LHCN-M2 (cell line): ENCODE measurements around the gene GEMIN8. TPM values are rescaled to one million over a fixed set of nuclear protein-coding genes. Genes with fewer than 3 reads are reported as not detected.

Experiments used
- DNase-seq: peaks from one replicate; pipeline ENCODE4 v3.0.0-alpha.2; 2012; ENCODE audit warnings: low read depth
- total RNA-seq: library from RNA; depleted of rRNA; stranded (reverse); fragments of >200 nt; gene quantifications from 2 replicates; pipeline ENCODE4 v1.2.3, GENCODE V29; 2014

GEMIN8 gene
- total RNA-seq, 1 experiment from 2014 or later, result 15.7 TPM

DNA sequence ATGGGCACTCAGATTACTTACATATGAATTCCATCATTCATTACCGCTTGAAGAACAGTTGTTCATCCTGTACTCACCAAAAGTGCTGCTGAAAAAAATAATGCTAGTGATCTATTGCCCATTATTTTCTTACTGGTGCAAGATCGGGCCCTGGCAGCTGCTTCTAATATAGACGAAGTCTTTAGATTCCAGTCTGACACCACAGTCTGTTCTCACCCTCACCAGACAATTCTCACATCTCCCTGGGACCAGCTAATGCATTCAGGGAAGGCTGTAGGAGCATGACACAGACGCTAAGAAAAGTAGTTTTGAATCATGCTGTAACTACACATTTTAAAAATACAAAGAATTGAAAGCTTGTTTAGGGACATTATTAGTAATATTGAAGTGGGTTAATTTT, 13.8 kb downstream of the GEMIN8 start:
- DNase-seq, result peak; percentile 10

DNA sequence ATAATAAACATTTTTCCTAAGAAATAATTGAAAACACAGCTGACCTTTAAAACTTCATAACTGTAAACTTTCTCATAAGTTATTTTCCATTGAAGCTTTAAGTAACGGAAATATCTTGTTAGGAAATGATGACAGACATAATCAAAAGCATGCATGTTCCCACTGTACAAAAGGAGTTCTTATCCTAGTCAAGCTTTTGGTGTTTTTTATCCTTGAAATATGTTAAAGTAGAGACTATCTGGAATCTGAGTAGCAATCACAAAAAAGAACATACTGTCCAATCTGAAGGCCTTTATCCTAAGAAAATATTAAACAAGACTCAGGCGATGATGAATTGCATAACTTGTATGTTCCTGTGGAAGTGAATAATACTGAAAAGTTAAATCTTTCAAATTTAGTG, 14.4 kb downstream of the GEMIN8 start:
- DNase-seq, result peak; percentile 14

DNA sequence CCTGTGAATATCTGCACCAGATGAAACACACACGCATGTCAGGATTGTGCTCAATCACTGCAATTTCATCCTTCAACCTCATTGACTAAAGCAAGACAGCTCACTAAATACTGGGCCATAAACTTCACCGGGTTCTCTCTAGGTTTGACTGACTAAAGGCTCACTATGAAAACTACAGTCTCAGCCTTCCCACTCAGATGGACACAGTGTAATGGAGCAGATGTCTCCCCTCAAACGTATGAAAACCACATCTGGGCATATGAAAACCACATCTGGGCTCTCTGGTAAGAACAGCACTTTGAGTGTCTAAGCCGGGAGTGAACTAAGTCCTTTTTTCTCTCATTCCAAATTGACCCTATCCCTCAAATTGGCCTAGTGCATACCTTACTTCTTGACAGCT, 15.2 kb downstream of the GEMIN8 start:
- DNase-seq, result no peak

DNA sequence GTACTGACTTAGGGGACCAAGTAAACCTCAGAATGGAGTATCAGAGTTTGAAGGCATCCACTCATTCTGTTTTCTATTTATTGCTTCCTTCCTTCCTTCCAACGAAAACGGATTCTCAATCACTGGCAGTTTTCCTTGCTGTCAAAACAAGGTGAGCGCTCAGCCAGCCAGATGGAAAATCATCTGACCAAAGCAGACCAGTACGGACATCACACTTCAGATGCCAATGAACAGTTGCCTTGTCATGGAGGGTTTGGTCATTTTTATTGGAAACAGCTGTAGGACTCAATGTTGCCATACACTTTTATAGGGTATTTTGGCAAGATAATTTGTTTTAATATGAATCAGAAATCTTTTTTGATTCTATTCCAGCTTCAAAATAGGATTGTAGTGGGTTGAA, 16.6 kb downstream of the GEMIN8 start:
- DNase-seq, result no peak

DNA sequence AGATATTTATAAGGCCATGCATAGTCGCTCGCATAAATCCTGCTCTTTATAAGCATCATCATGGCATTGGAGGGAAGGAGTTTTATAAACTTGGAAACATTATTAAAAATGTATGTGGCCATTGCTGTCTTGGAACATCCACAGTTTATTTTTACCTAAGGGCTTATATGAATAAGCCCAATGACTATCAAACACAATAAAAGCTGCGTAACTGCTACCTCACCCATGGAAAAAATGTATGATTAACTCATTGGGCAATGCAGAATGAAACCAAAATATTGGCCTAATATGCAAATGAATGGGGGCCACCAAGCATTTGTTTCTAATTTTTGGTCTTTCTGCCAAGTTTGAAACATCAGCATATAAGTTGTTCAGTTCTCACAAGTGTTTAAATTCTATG, 19.1 kb downstream of the GEMIN8 start:
- no peak for DNase-seq

DNA sequence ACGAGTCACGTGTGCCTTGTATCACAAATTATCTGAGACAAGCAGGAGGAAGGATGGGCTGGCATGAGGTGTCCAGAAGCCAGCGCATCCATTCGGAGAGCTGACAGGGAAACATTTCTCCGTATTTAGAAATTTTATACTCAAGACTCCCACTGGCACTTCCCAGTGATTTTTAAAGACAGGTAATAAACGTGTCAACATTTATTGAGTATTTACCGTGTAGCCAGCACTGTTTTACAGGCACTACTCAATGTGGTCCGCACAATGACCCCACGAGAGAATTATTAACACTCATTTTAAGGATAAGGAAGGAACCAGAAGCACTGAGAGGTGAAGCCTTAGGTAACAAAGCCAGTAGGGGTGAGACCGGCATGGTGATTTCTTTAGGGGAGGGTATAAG, 23.2 kb downstream of the GEMIN8 start:
- DNase-seq, result no peak

DNA sequence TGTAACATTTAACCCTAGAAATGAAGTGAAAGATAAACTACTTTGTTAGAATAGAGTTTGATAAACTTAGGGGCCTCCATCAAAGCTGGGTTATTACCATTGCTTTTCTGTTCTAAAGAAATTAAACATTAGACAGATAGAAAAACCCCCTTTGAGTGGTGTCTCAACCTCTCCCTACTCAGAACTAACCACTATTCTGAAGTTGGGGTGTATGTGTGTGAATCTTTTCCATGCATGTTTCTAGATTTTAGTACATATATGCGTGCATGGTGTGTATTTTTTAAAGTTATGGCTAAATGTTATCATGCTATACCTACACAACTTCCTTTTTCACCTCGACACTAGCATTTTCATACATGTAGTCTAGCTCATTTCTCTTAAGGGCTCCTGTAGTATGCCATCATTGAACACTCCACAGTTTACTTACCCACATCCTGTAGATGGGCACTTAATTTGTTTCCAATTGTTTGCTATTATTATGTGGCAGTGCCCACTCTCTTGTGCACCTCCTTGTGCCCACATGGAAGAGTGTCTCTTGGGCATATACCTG, 25.7 kb downstream of the GEMIN8 start:
- DNase-seq, result no peak

GRCh38 chrX:14003028-14003427, 26.7 kb downstream of the GEMIN8 start:
- DNase-seq, result no peak

GRCh38 chrX:13996650-13997049, 33.0 kb downstream of the GEMIN8 start:
- DNase-seq, result no peak

DNA sequence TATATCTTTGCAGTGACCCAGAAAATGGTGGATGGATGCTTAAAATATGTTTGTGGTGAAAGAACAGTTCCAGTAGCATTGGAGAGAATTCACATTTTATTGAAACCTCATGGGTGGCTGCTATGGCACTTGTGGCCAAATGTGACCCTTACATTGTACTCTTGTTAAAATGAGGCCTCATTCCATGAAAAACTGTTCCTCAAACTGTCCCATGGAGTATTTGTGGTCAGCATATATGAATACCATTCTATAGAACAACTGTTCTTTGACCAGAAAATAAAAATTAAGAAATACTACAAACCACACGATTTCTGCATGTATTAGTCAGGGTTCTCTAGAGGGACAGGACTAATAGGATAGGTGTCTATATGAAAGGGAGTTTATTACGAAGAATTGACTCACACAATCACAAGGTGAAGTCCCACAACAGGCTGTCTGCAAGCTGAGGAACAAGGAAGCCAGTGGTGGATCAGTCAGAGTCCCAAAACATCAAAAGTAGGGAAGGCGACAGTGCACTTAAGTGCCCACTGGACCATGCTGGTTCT, 35.1 kb downstream of the GEMIN8 start:
- DNase-seq, result peak; percentile 37

DNA sequence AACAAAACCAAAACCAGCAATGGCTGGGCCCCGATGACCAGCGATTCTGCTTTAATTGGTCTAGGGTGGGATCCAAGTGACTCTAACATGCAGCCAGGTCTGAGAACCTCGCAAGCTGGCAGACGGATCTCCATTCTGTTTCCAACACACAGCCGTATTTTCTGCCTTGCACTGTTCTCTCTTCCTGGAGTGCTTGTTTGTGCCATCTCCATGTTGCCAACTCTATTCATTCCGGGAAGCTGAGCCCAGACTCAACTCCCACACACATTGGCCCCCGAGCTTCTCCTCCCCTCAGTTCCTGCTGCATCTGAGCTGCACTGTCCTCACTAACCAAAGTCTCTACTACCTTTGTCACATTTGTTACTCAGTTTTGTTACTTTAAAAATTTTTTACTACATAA, 35.6 kb downstream of the GEMIN8 start:
- DNase-seq, result no peak

DNA sequence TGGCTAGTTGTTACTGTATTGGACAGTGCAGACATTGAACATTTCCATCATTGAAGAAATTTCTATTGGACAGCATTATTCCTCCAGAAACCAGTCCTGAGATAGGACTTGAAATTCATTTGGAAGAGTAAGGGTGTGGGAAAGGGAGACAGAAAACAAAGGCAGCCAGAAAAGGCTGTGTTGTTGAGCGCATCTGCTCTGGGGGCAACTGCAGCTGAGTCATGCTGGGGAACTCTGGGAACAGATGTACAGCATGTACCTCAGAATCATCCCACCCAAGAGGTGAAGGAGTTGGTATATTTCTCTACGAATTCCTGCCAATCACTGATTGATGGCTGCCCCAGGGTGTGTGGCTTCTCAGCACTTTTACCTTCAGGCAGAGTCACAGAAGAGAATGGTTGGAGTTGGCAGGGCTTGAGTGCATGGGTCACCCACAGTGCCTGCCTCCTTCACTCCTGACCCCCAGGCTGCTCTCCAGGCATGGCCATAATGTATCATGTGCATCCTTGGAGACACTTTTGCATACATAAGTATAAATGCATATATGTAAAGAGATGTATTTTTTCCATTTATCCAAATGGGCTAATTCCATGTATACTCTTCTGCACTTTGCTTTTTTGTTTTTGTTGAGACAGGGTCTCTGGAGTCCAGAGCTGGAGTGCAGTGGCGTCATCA, 39.4 kb downstream of the GEMIN8 start:
- peak; percentile 26 for DNase-seq

GRCh38 chrX:13985697-13986435, 43.8 kb downstream of the GEMIN8 start:
- DNase-seq, result no peak

DNA sequence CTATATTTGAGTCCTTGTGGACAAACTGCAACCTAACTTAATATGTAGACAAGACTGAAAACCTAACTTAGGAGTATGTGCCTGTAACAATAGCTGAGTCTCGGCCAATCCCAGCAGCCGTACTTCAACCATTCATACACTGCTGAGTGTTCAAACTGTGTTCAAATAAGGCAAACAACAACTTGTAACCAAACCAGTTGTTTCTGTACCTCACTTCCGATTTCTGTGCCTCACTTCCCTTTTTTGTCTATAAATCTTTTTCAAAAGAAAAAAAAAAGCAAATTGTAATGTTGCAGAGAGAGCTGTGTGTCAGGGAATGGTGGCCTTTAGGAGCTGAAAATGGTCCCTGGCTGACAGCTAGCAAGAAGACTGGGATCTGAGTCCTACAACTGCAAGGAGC, 46.0 kb downstream of the GEMIN8 start:
- no peak for DNase-seq

DNA sequence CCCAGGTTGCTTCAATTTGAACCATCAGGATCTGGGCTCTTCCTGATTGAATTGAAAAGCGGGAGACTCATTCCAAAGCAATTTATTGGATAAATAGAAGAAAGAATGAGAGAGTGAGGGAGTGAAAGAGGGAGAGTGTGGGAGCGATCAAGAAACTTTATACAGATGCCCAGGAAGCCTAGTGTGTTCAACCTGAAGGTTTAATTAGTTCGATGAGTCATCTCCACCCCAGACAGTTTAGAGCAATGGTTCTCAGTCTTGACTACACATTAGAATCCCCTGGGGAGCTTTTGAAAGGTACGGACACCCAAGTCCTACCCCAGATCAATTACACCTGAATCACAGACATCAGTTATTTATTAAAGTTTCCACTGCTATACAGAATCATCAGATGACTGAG, 61.5 kb downstream of the GEMIN8 start:
- DNase-seq, result no peak

DNA sequence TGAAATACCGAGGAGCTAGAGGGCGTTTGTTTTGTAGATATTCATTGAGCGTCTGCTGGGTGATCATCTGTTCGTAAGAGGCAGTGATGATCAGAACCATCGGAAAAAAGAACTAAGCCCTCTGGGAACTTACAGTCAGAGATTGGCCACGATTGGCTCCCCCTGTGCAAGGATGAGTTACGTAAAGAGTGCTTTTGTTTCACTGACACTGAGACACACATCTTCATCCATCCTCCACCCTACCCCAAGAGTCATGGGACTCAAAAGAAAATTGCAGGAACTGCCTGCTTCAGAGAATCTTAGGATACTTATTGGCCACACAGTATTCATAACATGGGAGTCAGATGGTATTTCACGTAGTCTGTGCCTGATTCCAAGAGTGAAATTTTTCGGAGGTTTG, 62.1 kb downstream of the GEMIN8 start:
- no peak for DNase-seq

- no peak for DNase-seq
These were observed 62.9 kb downstream of the GEMIN8 start for GRCh38 chrX:13966793-13967125.

DNA sequence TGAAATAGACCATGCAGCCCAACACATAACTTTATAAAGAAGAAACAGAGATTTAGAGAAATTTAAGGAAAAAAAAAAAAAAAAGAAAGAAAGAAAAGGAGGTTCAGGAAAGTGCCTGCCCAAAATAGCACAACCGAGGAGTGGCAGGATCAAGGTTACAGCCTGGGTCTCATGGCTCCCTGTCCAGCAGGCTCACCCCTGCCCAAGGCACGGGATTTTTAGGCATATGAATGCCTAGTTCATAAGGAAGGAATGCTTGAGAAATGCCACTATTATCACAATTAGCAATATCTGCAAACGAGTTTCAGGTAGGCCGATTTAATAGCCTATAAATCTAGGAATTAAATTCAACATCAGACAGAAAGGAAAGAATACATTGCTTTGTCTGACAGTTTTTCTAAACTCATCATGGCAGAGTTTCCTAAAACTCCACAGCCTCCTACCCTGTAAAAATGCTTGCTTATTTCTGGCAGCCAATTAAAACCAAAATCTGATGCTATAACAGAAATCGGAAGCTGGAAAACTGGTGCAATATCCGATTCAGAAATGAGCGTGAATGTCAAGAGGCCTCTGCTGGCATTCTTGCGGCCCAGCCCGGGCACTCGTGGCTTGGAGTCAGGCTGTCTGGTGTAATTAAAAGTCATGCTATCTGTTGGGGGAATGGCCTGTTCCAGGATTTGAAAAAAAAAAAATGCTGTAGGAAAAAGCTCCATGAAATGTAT, 63.5 kb downstream of the GEMIN8 start:
- peak; percentile 26 for DNase-seq

- DNase-seq, result no peak
These were observed 64.2 kb downstream of the GEMIN8 start for GRCh38 chrX:13965531-13965930.

GRCh38 chrX:13956998-13957397, 72.7 kb downstream of the GEMIN8 start:
- no peak for DNase-seq
